Small intestine (tissue), 7 donors: ENCODE data around the gene SUDS3. TPM values are rescaled to one million over a fixed set of nuclear protein-coding genes. Genes with fewer than 3 reads are reported as not detected.
"Not testable (repeated sequence)": the region's sequence is repeated elsewhere in the genome, so short reads cannot be mapped to it uniquely, and the experiment has no call there.

Source experiments
- DNase-seq, 2 donors: peaks; one replicate each; pipeline versions ENCODE4 v3.0.0 to v3.0.0-alpha.2; 2013
- FAIRE-seq: peaks from 2 replicates; lab custom pipeline; 2012; peaks lifted over from hg19 to GRCh38; lab: Jason Lieb, UNC
- H3K27ac ChIP-seq, 3 donors: one replicate each; pipeline ENCODE4 v1.5.1; 2013; ENCODE audit warnings: low read length in 2 of 3, mild to moderate bottlenecking in 2 of 3, control low read depth in 1 of 3, inconsistent platforms in 1 of 3, low read depth in 1 of 3, moderate library complexity in 1 of 3
- H3K27me3 ChIP-seq, 3 donors: one replicate each; pipeline ENCODE4 v1.6.1; 2013; ENCODE audit warnings: low read length in 3 of 3, inconsistent platforms in 1 of 3; ENCODE audit not compliant: control insufficient read depth in 3 of 3, insufficient read depth in 3 of 3
- H3K36me3 ChIP-seq, 3 donors: one replicate each; pipeline ENCODE4 v1.6.1; 2013; ENCODE audit warnings: low read length in 3 of 3, inconsistent platforms in 1 of 3, low read depth in 1 of 3, mild to moderate bottlenecking in 1 of 3, moderate library complexity in 1 of 3; ENCODE audit not compliant: control insufficient read depth in 3 of 3, insufficient read depth in 2 of 3
- H3K4me1 ChIP-seq, 3 donors: one replicate each; pipeline ENCODE4 v1.6.1; 2013; ENCODE audit warnings: low read length in 2 of 3, inconsistent platforms in 1 of 3, low read depth in 1 of 3, mild to moderate bottlenecking in 1 of 3, moderate library complexity in 1 of 3; ENCODE audit not compliant: control insufficient read depth in 3 of 3, insufficient read depth in 2 of 3
- H3K4me3 ChIP-seq, 3 donors: one replicate each; pipeline ENCODE4 v1.5.1; 2013; ENCODE audit warnings: low read length in 3 of 3, control low read depth in 1 of 3, inconsistent platforms in 1 of 3, low read depth in 1 of 3, mild to moderate bottlenecking in 1 of 3, moderate library complexity in 1 of 3
- H3K9me3 ChIP-seq, 2 donors: one replicate each; pipeline ENCODE4 v1.6.1; 2013; ENCODE audit warnings: low read depth in 1 of 2, low read length in 1 of 2; ENCODE audit not compliant: control insufficient read depth in 2 of 2, insufficient read depth in 1 of 2
- WGBS, 3 donors: extraction: QIAGEN DNeasy Blood & Tissue Kit; methylation state at CpG; one replicate each; pipeline ENCODE4 v1.1.7; 2013; 5-methylcytosine and 5-hydroxymethylcytosine counted together
- polyA plus RNA-seq, 4 donors: library from polyadenylated mRNA; stranded (reverse) in 3 of 4; unstranded in 1 of 4; fragments of 200-250 nt in 3 of 4; fragments of 120-200 nt in 1 of 4; gene quantifications; one replicate each; pipeline versions ENCODE4 v1.2.1 to v1.2.3, GENCODE V29; 2013
- donor health status: healthy with polysubstance abuse.
- donor health status: control.
- donor health status: control.
- donor health status: Bipolar disorder and iron deficiency.
- donor health status: healthy.

The SUDS3 gene
- polyA plus RNA-seq, 4 donors: 8.4 to 33.6 (median 15.4) TPM

DNA sequence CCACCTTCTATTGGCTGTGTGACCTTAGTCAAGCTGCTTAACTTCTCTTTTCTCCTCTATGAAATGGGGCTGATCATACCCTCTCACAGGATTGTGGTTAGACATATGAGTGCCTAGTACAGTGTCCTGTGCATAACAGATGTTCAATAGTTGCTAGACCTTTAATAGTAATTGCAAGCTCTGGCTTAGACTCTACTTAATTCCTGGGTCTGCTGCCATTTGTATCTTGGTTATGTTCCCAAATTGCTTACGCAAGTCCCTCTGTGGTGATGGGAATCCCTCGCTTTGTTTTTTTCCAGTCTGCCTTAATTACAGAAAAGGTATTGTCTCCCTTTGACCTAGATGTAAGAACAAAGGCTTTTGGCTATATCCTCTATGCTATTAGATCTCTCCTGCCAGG is 15.1 kb downstream of the SUDS3 start:
- 80 to 96% (median 94%) methylated on average over 2 of the region's 2 CpGs for WGBS, 3 donors
- no peak overlapping the region for H3K27ac ChIP-seq
- no peak overlapping the region for H3K4me3 ChIP-seq
- H3K27me3 ChIP-seq: no peaks in the 10 kb centered on the region
- no peaks in the 10 kb centered on the region for H3K9me3 ChIP-seq
- H3K36me3 ChIP-seq: peaks cover 23 to 47% (median 30%) of the 10 kb centered on the region in 3 donors
- DNase-seq: no peak
- H3K4me1 ChIP-seq: no peaks in the 10 kb centered on the region
- FAIRE-seq: no peak

DNA sequence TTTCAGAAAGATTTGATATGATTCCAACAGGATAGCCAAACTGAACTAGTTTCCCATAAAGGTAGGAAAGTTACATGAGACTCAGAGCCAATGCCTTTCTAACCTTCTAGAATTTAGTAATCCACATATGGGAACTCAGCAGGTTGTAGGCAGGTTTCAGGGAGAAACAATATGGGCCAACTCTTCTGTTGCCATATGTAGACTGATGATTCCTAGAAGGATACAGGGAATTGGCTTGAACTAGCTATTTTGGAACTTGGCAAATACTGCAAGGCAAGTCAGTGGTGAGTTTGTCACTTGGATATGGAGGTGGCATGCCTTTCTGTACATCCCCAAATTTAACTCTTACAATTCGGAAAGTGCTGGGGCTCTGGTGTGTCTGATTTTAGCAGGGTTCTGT is 15.5 kb downstream of the SUDS3 start:
- Histone ChIP-seq H3K27me3 (no peaks in the 10 kb centered on the region), H3K36me3 (peaks cover 23 to 46% (median 30%) of the 10 kb centered on the region in 3 donors), H3K9me3 (no peaks in the 10 kb centered on the region), H3K27ac (no peak overlapping the region), H3K4me3 (no peak overlapping the region), H3K4me1 (no peaks in the 10 kb centered on the region)
- DNase-seq (no peak), FAIRE-seq (no peak)
- 92 to 100% (median 100%) methylated on average over 1 of the region's 1 CpG for WGBS, 3 donors

DNA sequence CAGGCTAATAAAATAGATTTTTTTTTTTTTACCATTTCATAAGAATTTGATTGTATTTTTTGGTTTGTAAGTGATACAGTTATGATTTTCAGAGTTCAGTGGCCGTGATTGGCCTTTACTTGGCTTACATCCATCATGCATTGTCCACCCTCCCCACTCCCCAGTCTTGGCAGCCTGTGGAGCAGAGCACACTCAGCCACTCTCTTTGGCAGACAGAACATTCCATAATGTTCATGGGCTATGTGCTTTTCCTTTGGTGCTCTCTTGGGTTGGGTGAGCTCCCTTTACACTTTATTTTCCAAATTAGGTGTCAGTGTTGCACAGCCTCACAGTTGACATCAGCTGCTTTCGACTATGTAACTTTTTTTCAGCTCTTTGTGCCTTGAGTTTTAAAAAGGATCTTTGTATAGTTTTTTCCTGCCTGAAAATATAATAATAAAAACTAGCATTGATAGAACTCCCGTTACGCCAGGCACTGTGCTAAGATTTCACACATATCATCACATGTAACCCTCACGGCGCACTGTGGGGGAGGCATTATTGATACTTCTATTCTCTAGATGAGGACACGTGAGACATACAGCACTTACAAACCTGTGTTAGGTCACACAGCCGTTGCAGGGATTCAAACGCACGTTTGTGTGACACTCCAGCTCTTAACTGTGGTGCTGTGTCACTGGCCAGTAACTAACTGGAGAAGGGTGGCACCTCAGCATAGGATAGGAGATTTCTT is 21.5 kb downstream of the SUDS3 start:
- Histone ChIP-seq H3K4me3 (no peak overlapping the region), H3K27ac (no peak overlapping the region), H3K4me1 (no peaks in the 10 kb centered on the region), H3K27me3 (no peaks in the 10 kb centered on the region), H3K36me3 (peaks cover 6 to 30% (median 27%) of the 10 kb centered on the region in 3 donors), H3K9me3 (no peaks in the 10 kb centered on the region)
- FAIRE-seq (no peak), DNase-seq (no peak)
- WGBS, 3 donors: 88 to 95% (median 95%) methylated on average over 10 of the region's 10 CpGs

DNA sequence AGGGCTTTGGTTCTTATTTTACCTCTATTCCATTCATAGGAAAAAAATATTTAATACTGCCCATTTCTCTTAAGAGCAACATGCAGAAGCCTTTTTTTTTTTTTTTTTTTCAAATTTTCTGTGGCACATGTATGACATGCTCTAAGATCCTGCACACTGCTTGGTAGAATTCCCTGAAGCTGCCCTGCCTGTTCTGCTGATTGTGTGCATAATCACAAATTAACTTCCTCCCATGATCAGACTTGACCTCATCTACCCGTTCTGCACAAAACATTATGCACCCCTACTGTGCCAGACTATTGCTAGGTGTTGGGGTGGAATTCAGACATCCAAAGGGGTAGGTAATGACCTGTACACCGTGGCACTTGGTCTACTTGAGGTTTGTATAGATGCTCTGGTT is 22.2 kb downstream of the SUDS3 start:
- H3K36me3 ChIP-seq: peaks cover 6 to 32% (median 26%) of the 10 kb centered on the region in 3 donors
- no peaks in the 10 kb centered on the region for H3K4me1 ChIP-seq
- no peak for DNase-seq
- no peak overlapping the region for H3K4me3 ChIP-seq
- no peak for FAIRE-seq
- no peak overlapping the region for H3K27ac ChIP-seq
- 84 to 90% (median 85%) methylated on average over 2 of the region's 2 CpGs for WGBS, 3 donors
- H3K27me3 ChIP-seq: no peaks in the 10 kb centered on the region
- H3K9me3 ChIP-seq: no peaks in the 10 kb centered on the region

DNA sequence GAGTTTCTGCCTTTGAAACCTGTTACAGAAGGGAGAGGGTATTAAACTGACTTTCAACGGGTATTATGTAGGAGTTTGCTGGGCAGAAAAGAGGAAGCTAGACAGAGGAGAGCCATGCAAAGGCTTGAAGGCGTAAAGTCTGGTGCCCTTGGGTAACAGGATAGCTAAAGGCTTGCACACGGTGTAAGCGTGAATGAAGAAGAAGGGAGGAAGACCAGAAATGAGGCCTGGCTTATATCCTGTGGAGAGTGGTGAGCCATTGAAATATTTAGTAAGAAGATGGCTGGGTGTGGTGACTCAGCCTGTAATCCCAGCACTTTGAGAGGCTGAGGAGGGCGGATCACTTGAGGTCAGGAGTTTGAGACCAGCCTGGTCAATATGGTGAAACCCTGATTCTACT is 22.6 kb downstream of the SUDS3 start:
- Histone ChIP-seq H3K27ac (no peak overlapping the region), H3K27me3 (no peaks in the 10 kb centered on the region), H3K9me3 (no peaks in the 10 kb centered on the region), H3K4me3 (no peak overlapping the region), H3K36me3 (peaks cover 4 to 31% (median 27%) of the 10 kb centered on the region in 3 donors), H3K4me1 (no peaks in the 10 kb centered on the region)
- FAIRE-seq (no peak), DNase-seq (no peak)
- WGBS, 3 donors: 90 to 99% (median 96%) methylated on average over 5 of the region's 5 CpGs

DNA sequence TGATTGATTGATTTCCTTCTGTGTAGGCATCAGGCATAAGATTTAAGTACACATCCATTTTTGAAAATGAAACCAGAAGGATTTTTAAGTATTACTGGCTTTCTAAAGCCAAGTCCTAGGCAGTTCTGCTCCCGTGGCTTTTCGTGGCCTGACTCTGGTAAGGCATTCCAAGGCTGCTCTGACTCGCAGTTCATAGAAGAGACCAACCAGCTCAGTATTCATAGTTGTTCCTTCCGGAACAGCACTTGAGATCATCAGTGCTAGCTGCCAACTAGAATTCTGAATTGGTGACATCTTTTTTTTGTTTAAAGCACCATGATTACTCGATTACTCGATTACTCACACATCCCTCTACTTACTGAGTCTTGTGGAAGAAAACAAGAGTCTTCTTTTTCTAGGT is 25.9 kb downstream of the SUDS3 start:
- no peaks in the 10 kb centered on the region for H3K27me3 ChIP-seq
- FAIRE-seq (no peak), DNase-seq (no peak)
- H3K4me3 ChIP-seq: no peak overlapping the region
- whole genome bisulfite sequencing, 3 donors: 77 to 91% (median 88%) methylated on average over 6 of the region's 6 CpGs
- H3K4me1 ChIP-seq: no peaks in the 10 kb centered on the region
- H3K27ac ChIP-seq: no peak overlapping the region
- no peaks in the 10 kb centered on the region for H3K9me3 ChIP-seq
- peaks cover 2 to 34% (median 29%) of the 10 kb centered on the region in 3 donors for H3K36me3 ChIP-seq

DNA sequence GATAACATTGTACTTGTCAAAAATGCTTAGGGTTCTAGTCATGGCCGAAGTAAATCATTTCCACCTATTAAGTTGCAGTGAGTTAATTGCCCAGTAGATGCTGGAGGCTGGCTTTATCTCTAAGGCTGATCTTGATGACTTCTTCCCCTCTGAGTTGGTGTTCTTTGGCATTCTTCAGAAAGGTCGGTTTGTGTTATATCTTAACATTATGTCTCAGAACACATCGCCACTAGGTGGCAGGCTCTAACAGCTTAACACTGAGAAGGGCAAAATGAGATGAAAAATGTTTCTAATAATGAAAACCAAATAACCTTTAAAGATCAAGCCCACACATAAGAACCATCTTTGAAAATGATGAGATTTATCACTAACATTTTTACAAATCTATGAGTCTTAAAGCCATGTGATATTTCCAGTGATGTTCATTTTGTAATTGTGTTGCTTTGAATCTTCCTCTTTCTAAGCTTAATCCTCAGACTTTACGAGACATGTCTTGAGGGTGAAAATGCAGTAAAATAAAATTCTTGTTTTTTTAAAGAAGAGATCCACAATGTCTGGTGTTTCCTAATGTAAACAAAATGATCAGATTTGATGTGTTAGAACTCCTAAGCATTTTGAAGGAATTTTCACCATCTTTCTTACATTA is 28.6 kb downstream of the SUDS3 start:
- Histone ChIP-seq H3K4me1 (no peaks in the 10 kb centered on the region), H3K36me3 (peaks cover 6 to 34% (median 30%) of the 10 kb centered on the region in 3 donors), H3K27me3 (no peaks in the 10 kb centered on the region), H3K4me3 (no peak overlapping the region), H3K27ac (no peak overlapping the region), H3K9me3 (no peaks in the 10 kb centered on the region)
- peak; percentile 90 for FAIRE-seq
- WGBS, 3 donors: 35 to 47% (median 40%) methylated on average over 4 of the region's 4 CpGs
- peak; percentile 61 to 69 for DNase-seq

DNA sequence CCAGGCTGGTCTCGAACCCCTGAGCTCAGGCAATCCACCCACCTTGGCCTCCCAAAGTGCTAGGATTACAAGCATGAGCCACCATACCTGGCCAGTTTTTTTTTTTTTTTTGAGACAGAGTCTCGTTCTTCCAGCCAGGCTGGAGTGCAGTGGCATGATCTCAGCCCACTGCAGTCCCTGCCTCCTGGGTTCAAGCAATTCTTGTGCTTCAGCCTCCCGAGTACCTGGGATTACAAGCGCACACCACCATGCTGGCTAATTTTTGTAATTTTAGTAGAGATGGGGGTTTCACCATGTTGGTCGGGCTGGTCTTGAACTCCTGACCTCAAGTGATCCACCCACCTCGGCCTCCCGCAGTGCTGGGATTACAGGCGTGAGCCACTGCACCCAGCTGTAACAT is 31.9 kb downstream of the SUDS3 start:
- not testable (repeated sequence) for H3K27ac ChIP-seq, H3K27me3 ChIP-seq, H3K9me3 ChIP-seq, H3K4me1 ChIP-seq, FAIRE-seq, DNase-seq, H3K4me3 ChIP-seq
- WGBS, 3 donors: 86 to 92% (median 89%) methylated on average over 8 of the region's 8 CpGs
- H3K36me3 ChIP-seq: peaks cover 12 to 32% (median 28%) of the 10 kb centered on the region in 3 donors
